Nephron (organoid): ENCODE measurements around the gene FRMD5.

Experiments used
- H3K27ac Mint-ChIP-seq, 3 experiments: 2 replicates each; pipeline ENCODE4 v1.8.0; 2020; ENCODE audit warnings: mixed read lengths in 3 of 3, mild to moderate bottlenecking in 2 of 3, moderate library complexity in 1 of 3
- H3K27me3 Mint-ChIP-seq: 2 replicates; pipeline ENCODE4 v1.8.0; 2021; ENCODE audit warnings: low read depth, mild to moderate bottlenecking, moderate library complexity, mixed read lengths
- H3K36me3 Mint-ChIP-seq: 2 replicates; pipeline ENCODE4 v1.8.0; 2020; ENCODE audit warnings: low read depth, mixed read lengths
- H3K4me1 Mint-ChIP-seq: 2 replicates; pipeline ENCODE4 v1.8.0; 2020; ENCODE audit warnings: mixed read lengths
- H3K4me3 Mint-ChIP-seq, 3 experiments: 2 replicates each; pipeline ENCODE4 v1.8.0; 2020; ENCODE audit warnings: mild to moderate bottlenecking in 3 of 3, mixed read lengths in 3 of 3, moderate library complexity in 2 of 3
- H3K9me3 Mint-ChIP-seq: 2 replicates; pipeline ENCODE4 v1.8.0; 2020; ENCODE audit warnings: mixed read lengths
- CTCF ChIP-seq, 3 experiments: fragments of 200-600 bp; sonication (generic); IDR thresholded peaks; one replicate each; pipeline ENCODE4 v1.5.0; 2021; ENCODE audit warnings: antibody characterized with exemption in 3 of 3; ENCODE audit not compliant: unreplicated experiment in 3 of 3

Gene FRMD5

GRCh38 chr15:43913941-43914340 is 281.1 kb downstream of the FRMD5 start:
- Mint-ChIP-seq H3K9me3 (no peaks in the 10 kb centered on the region), H3K27ac (no peak overlapping the region), H3K36me3 (no peaks in the 10 kb centered on the region), H3K4me1 (peaks cover 41% of the 10 kb centered on the region), H3K27me3 (peaks cover 4% of the 10 kb centered on the region), H3K4me3 (no peak overlapping the region)
- no peak for TF ChIP-seq CTCF (IDR thresholded peaks at IDR 0.05; ENCODE audit: unreplicated experiment in 3 of 3)

- no peaks in the 10 kb centered on the region for H3K36me3 Mint-ChIP-seq
- no peak for TF ChIP-seq CTCF (IDR thresholded peaks at IDR 0.05; ENCODE audit: unreplicated experiment in 3 of 3)
- peaks cover 43% of the 10 kb centered on the region for H3K4me1 Mint-ChIP-seq
- H3K4me3 Mint-ChIP-seq, result no peak overlapping the region
- H3K9me3 Mint-ChIP-seq, result no peaks in the 10 kb centered on the region
- H3K27me3 Mint-ChIP-seq, result peaks cover 4% of the 10 kb centered on the region
- no peak overlapping the region for H3K27ac Mint-ChIP-seq
These were observed 281.9 kb downstream of the FRMD5 start for GRCh38 chr15:43913026-43913780.

GRCh38 chr15:43912208-43912607 is 282.9 kb downstream of the FRMD5 start:
- Mint-ChIP-seq H3K36me3 (no peaks in the 10 kb centered on the region), H3K4me3 (no peak overlapping the region), H3K27ac (peak overlapping the region in 1 of 3 experiments; percentile 45), H3K9me3 (no peaks in the 10 kb centered on the region), H3K4me1 (peaks cover 43% of the 10 kb centered on the region), H3K27me3 (peaks cover 4% of the 10 kb centered on the region)
- no peak for TF ChIP-seq CTCF (IDR thresholded peaks at IDR 0.05; ENCODE audit: unreplicated experiment in 3 of 3)

GRCh38 chr15:43911235-43911781 is 283.8 kb downstream of the FRMD5 start:
- peaks cover 42% of the 10 kb centered on the region for H3K4me1 Mint-ChIP-seq

GRCh38 chr15:43908516-43909050 is 286.5 kb downstream of the FRMD5 start:
- H3K4me3 Mint-ChIP-seq, result no peak overlapping the region
- peak overlapping the region in 2 of 3 experiments; percentile 73 to 90 for H3K27ac Mint-ChIP-seq

More at GRCh38 chr15:43911235-43911781, 283.8 kb downstream of the FRMD5 start:
- peak overlapping the region in 1 of 3 experiments; percentile 63 for H3K27ac Mint-ChIP-seq
- H3K27me3 Mint-ChIP-seq, result peaks cover 4% of the 10 kb centered on the region
- no peak overlapping the region for H3K4me3 Mint-ChIP-seq
- no peaks in the 10 kb centered on the region for H3K36me3 Mint-ChIP-seq
- TF ChIP-seq CTCF (IDR thresholded peaks at IDR 0.05; ENCODE audit: unreplicated experiment in 3 of 3), result no peak
- H3K9me3 Mint-ChIP-seq, result no peaks in the 10 kb centered on the region

More at GRCh38 chr15:43908516-43909050, 286.5 kb downstream of the FRMD5 start:
- TF ChIP-seq CTCF (IDR thresholded peaks at IDR 0.05; ENCODE audit: unreplicated experiment in 3 of 3), result no peak
- H3K27me3 Mint-ChIP-seq, result no peaks in the 10 kb centered on the region
- no peaks in the 10 kb centered on the region for H3K36me3 Mint-ChIP-seq
- H3K9me3 Mint-ChIP-seq, result no peaks in the 10 kb centered on the region
- peaks cover 29% of the 10 kb centered on the region for H3K4me1 Mint-ChIP-seq
